Smooth muscle cell (in vitro differentiated cells): ENCODE measurements around the gene TREM2. TPM values are rescaled to one million over a fixed set of nuclear protein-coding genes. Genes with fewer than 3 reads are reported as not detected.
"Not testable (repeated sequence)": the region's sequence is repeated elsewhere in the genome, so short reads cannot be mapped to it uniquely, and the experiment has no call there.

Experiments used
- DNase-seq: peaks from one replicate; lab custom pipeline; 2025; ENCODE audit not compliant: unreplicated experiment; lab: John Stamatoyannopoulos, UW
- H2AFZ ChIP-seq: fragments of 200-600 bp; sonication (generic); 2 replicates; pipeline ENCODE4 v1.6.0; 2016; ENCODE audit warnings: antibody characterized with exemption, low read depth, mild to moderate bottlenecking
- H3F3A ChIP-seq: fragments of 200-600 bp; sonication (generic); 2 replicates; pipeline ENCODE4 v1.6.0; 2017; ENCODE audit warnings: antibody characterized with exemption, low read depth
- H3K27ac ChIP-seq: fragments of 200-600 bp; sonication (generic); 2 replicates; pipeline ENCODE4 v1.5.1; 2016; ENCODE audit warnings: low read depth, mild to moderate bottlenecking
- H3K27me3 ChIP-seq: fragments of 200-600 bp; sonication (generic); 2 replicates; pipeline ENCODE4 v1.6.1; 2016; ENCODE audit warnings: low read depth, mild to moderate bottlenecking
- H3K36me3 ChIP-seq: fragments of 200-600 bp; sonication (generic); 2 replicates; pipeline ENCODE4 v1.5.1; 2016; ENCODE audit warnings: low read depth
- H3K4me1 ChIP-seq: fragments of 200-600 bp; sonication (generic); 2 replicates; pipeline ENCODE4 v1.5.1; 2016; ENCODE audit warnings: low read depth
- H3K4me2 ChIP-seq: fragments of 200-600 bp; sonication (generic); 2 replicates; pipeline ENCODE4 v1.6.0; 2016; ENCODE audit warnings: mild to moderate bottlenecking
- H3K4me3 ChIP-seq: fragments of 200-600 bp; sonication (generic); 2 replicates; pipeline ENCODE4 v1.5.1; 2016; ENCODE audit warnings: mild to moderate bottlenecking
- H3K79me2 ChIP-seq: fragments of 200-600 bp; sonication (generic); 2 replicates; pipeline ENCODE4 v1.6.0; 2016; ENCODE audit warnings: low read depth, mild to moderate bottlenecking
- H3K9ac ChIP-seq: fragments of 200-600 bp; sonication (generic); 2 replicates; pipeline ENCODE4 v1.6.0; 2016; ENCODE audit warnings: low read depth
- H3K9me3 ChIP-seq: fragments of 200-600 bp; sonication (generic); replicated peaks from 2 replicates; pipeline ENCODE4 v1.5.1; 2016; ENCODE audit warnings: low read depth
- H4K20me1 ChIP-seq: fragments of 200-600 bp; sonication (generic); 2 replicates; pipeline ENCODE4 v1.6.0; 2016; ENCODE audit warnings: low read depth
- CTCF ChIP-seq: fragments of 200-600 bp; sonication (generic); IDR thresholded peaks from 2 replicates; pipeline ENCODE4 v1.5.1; 2017; ENCODE audit warnings: borderline replicate concordance, mild to moderate bottlenecking, antibody characterized with exemption; ENCODE audit not compliant: insufficient read depth, poor library complexity, severe bottlenecking
- WGBS: methylation state at CpG from one replicate; pipeline ENCODE4 v1.1.7; 2016; ENCODE audit warnings: low lambda C conversion rate; 5-methylcytosine and 5-hydroxymethylcytosine counted together
- polyA plus RNA-seq: library from polyadenylated mRNA; unstranded; fragments of >200 nt; fragmentation: Nextera tagmentation; extraction: Ambion mirVana; gene quantifications from 2 replicates; pipeline ENCODE4 v1.2.1, GENCODE V29; 2016
- total RNA-seq: library from RNA; depleted of rRNA; stranded (reverse); fragments of >200 nt; gene quantifications from 2 replicates; pipeline ENCODE4 v1.2.3, GENCODE V29; 2014

TREM2 gene
- total and polyA plus RNA-seq, 2 experiments from 2014 or later: not detected

- H3K4me1 ChIP-seq: no peaks in the 10 kb centered on the region
- no peaks in the 10 kb centered on the region for H4K20me1 ChIP-seq
- no peak overlapping the region for H3K4me2 ChIP-seq
- no peak overlapping the region for H3K4me3 ChIP-seq
- H3K27ac ChIP-seq: no peak overlapping the region
- no peaks in the 10 kb centered on the region for H3K9me3 ChIP-seq
- no peak overlapping the region for H2AFZ ChIP-seq
- peaks cover 24% of the 10 kb centered on the region for H3K27me3 ChIP-seq
- WGBS: 98% methylated on average over 2 of the region's 2 CpGs
- H3F3A ChIP-seq: no peaks in the 10 kb centered on the region
- TF ChIP-seq CTCF: no peak
- H3K36me3 ChIP-seq: no peaks in the 10 kb centered on the region
- no peak for DNase-seq
- H3K9ac ChIP-seq: no peak overlapping the region
- H3K79me2 ChIP-seq: no peaks in the 10 kb centered on the region
Observed at GRCh38 chr6:41189967-41190366, 27.1 kb upstream of the TREM2 start.

- H3K27ac ChIP-seq, H3K9me3 ChIP-seq, H3K79me2 ChIP-seq, H3K4me1 ChIP-seq, H2AFZ ChIP-seq, H4K20me1 ChIP-seq, DNase-seq, H3K4me3 ChIP-seq, H3K4me2 ChIP-seq, H3K36me3 ChIP-seq, H3K9ac ChIP-seq, H3F3A ChIP-seq: not testable (repeated sequence)
- peaks cover 15% of the 10 kb centered on the region for H3K27me3 ChIP-seq
Observed at GRCh38 chr6:41189046-41189445, 26.1 kb upstream of the TREM2 start.

GRCh38 chr6:41187924-41188886 is 25.3 kb upstream of the TREM2 start:
- H3K79me2 ChIP-seq: no peaks in the 10 kb centered on the region
- no peak overlapping the region for H2AFZ ChIP-seq
- WGBS: 91% methylated on average over 8 of the region's 8 CpGs
- no peaks in the 10 kb centered on the region for H4K20me1 ChIP-seq
- no peak overlapping the region for H3K9ac ChIP-seq
- DNase-seq: no peak
- no peaks in the 10 kb centered on the region for H3K9me3 ChIP-seq
- TF ChIP-seq CTCF: no peak
- no peak overlapping the region for H3K4me2 ChIP-seq
- H3K36me3 ChIP-seq: no peaks in the 10 kb centered on the region
- no peak overlapping the region for H3K4me3 ChIP-seq
- H3F3A ChIP-seq: no peaks in the 10 kb centered on the region
- no peak overlapping the region for H3K27ac ChIP-seq
- H3K27me3 ChIP-seq: peaks cover 14% of the 10 kb centered on the region
- no peaks in the 10 kb centered on the region for H3K4me1 ChIP-seq

GRCh38 chr6:41186031-41186562 is 23.2 kb upstream of the TREM2 start:
- no peak overlapping the region for H3K4me2 ChIP-seq
- no peaks in the 10 kb centered on the region for H4K20me1 ChIP-seq
- no peaks in the 10 kb centered on the region for H3K9me3 ChIP-seq
- no peaks in the 10 kb centered on the region for H3K4me1 ChIP-seq
- no peak overlapping the region for H3K27ac ChIP-seq
- H3K27me3 ChIP-seq: no peaks in the 10 kb centered on the region
- H2AFZ ChIP-seq: no peak overlapping the region
- no peaks in the 10 kb centered on the region for H3F3A ChIP-seq
- TF ChIP-seq CTCF: no peak
- no peak overlapping the region for H3K4me3 ChIP-seq
- DNase-seq: no peak
- 93% methylated on average over 10 of the region's 10 CpGs for WGBS
- H3K79me2 ChIP-seq: no peaks in the 10 kb centered on the region
- H3K9ac ChIP-seq: no peak overlapping the region
- H3K36me3 ChIP-seq: no peaks in the 10 kb centered on the region
